HG03108 (cell line): Measurements from ENCODE around the gene PYGO2.
A peak's percentile ranks its signal among the peaks of the same experiment; 100 is the strongest.

ENCODE experiments used
- ATAC-seq: cut with Tn5 transposase; IDR thresholded peaks from one replicate; pipeline ENCODE4 v1.9.1; 2021; ENCODE audit warnings: moderate library complexity; ENCODE audit not compliant: unreplicated experiment

Gene PYGO2

GRCh38 chr1:154943649-154944400 lies 17.8 kb downstream of the PYGO2 start:
- no peak for ATAC-seq

DNA sequence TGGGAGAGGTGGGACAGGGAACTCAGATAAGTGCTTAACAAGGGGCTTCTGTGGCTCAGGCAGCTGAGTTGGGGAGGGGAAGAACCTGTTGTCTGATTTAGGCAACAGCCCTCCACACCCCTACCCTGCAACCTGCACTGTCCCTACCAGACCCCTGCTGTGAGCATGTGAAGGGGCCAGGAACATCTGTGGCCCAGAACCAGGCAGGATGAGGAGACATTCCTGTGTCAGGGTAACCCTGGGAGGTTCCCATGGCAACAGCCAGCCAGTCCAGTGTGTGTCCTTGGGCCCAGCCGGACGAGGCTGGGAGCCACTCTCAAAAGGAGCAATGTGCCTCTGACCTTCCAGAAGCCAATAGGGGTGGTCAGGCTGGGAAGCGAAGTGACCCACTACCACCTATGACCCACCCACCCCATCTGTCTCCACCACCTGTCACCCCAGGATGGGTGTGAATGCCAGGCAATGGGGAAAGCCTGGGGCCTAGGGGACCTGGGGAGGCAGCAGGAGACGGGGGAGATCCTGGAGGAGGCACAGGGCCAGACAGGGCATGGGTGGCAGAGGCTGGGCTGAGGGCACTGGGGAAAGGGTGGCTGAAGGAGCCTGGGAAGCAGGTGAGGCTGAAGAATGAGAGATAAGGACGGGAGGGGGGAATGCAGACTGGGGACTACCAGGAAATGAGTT lies 20.1 kb downstream of the PYGO2 start:
- no peak for ATAC-seq

- ATAC-seq: no peak
Measured at GRCh38 chr1:154940651-154941194, 20.9 kb downstream of the PYGO2 start.

GRCh38 chr1:154940213-154940560 lies 21.4 kb downstream of the PYGO2 start:
- no peak for ATAC-seq

DNA sequence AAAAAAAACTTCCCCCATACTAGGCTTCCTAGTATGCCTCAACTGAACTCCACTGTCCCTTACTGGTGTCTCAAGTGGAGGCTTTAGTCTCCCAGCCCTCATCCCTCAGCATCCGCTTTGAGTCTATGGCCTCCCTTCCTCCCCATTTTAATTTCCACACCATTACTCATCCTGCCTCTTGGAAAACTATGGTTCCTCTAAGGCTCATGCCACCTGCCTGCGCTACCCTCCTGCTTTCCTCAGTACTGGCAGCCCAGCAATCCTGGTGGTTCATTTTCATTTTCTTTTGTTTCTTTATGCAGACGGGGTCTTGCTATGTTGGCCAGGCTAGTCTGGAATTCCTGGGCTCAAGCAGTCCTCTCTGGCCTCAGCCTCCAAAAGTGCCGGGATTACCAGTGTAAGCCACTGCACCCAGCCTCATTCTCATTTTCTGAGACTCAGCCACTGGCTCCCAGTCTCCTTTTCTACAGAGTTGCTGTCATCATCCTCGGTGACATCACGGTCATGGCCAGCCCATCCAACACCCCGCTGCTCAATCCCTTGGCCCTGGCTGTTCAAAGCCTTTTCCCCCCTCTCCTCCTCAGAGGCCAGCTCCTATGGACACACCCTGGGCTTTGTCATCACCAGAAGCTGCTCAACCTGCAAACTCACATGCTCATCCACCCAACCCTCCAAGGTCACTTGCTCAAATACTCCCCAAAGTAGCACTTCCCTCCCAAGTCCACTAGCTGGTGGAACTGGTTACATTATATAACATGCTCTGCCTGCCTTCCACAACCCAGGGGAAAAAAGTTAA lies 22.8 kb downstream of the PYGO2 start:
- ATAC-seq: no peak

- ATAC-seq: no peak
Measured at GRCh38 chr1:154937988-154938386, 23.6 kb downstream of the PYGO2 start.

- peak; percentile 51 for ATAC-seq
Measured at GRCh38 chr1:154937085-154937987, 24.2 kb downstream of the PYGO2 start.

- peak; percentile 57 for ATAC-seq
Measured at GRCh38 chr1:154936555-154937084, 25.0 kb downstream of the PYGO2 start, which contains the start of gene PMVK. TSS of gene PMVK (minus strand) at chr1:154936719. CDS start at chr1:154936685, 34 bp downstream.

- no peak for ATAC-seq
Measured at GRCh38 chr1:154935749-154936554, 25.6 kb downstream of the PYGO2 start.

GRCh38 chr1:154934358-154934948 lies 27.1 kb downstream of the PYGO2 start:
- no peak for ATAC-seq

GRCh38 chr1:154931940-154932487 lies 29.6 kb downstream of the PYGO2 start:
- ATAC-seq: no peak

DNA sequence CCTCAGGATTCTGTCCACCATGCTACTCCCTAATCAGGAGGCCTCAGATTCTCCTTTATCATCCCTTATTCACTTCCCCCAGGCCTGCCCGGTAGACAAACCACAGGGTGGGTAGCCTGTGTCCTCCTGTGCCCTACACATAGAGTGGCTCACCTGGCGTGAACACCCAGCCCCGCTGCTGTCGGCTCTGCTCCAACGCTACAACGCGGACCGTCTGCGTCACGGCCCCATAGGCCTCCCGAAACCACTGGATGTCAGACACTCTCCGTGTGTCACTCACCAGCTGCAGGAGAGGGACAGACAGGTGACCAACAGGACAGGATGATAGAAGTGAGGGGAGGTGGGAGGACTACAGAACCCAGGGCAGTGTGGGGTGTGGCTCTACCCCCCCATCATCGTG lies 35.4 kb downstream of the PYGO2 start:
- no peak for ATAC-seq

DNA sequence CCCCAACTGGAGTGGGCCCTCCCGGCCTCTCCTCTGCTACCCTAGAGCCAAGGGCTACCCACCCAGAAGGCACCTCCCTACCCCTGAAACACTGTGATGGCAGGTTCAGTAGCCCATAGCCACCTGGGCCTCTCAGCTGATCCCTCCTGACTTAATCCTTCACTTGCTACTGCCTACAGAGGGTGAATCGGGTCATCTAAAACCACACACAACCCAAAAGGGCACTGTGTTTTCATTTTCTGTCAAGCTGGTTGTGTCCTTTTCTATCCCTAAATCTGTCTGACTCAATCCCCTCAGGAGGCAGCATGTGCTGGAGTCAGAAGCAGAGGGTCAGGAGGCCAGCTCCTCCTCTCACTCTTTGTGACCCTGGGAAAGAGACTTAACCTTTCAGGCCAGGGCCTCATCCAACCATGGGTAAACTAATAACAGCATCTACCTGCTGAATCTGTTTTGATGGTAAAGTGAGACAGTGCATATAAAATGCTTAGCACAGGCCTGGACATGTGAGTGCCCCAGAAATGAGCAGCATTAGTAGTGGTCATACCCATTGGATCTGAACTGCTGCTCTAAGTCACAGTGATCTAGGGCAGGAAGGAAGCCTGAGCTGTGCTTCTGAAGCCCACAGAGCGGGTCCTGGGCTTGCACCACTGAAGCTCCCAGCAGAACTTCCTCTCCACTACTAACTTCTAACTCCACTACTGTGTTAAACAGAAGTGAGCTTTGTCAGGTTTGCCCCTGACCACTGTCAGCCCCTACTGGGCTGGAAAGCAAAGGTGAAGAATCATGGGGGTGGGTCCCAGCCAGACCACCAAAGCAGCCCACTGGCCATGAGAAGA lies 36.0 kb downstream of the PYGO2 start:
- no peak for ATAC-seq

GRCh38 chr1:154923695-154924094 lies 37.9 kb downstream of the PYGO2 start:
- no peak for ATAC-seq

- ATAC-seq: no peak
Measured at GRCh38 chr1:154913273-154913672, 48.3 kb downstream of the PYGO2 start.

- ATAC-seq: no peak
Measured at GRCh38 chr1:154912755-154913154, 48.8 kb downstream of the PYGO2 start.

DNA sequence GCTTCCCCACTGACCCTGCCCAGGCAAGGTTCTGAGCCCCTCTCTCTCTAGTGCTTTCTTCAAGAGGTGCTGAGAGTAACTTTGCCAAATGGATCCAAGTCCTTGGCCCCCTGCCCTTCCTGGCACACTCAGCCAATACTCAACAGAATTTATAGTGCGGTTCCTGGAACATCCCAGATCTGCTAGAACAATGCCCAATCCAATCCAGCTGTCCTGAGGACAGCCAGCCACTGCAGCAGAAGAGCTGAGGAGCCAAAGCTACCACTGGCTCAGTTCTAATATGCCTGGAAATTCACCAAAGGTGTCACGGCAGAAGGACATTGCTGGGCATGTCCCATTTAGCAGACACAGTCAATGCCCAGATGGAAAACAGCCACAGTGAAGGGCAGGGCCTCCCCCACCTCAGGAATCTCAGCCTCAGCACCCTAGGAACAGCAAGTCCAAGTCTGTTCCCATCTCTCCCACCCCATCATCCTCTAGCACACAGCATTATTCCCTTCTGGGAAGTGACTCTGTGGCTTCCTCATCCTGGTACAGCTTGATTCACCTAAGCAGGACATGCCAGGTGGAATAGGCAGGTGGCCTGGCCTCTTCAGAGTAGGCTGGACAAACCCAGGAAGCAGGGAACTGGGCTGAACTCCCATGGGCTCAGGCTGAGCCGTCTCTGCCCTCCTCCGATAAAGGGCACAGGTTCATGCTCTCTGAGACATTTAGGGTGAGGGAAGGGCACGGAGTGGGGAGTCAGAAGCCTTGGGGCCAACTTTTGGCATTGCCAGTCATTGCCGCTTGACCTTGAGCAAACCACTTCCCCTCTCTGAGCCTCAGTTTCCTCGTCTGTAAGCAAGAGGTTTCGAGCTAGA lies 49.7 kb downstream of the PYGO2 start:
- no peak for ATAC-seq
